ENCODE results near the gene FOXI3.

DNA sequence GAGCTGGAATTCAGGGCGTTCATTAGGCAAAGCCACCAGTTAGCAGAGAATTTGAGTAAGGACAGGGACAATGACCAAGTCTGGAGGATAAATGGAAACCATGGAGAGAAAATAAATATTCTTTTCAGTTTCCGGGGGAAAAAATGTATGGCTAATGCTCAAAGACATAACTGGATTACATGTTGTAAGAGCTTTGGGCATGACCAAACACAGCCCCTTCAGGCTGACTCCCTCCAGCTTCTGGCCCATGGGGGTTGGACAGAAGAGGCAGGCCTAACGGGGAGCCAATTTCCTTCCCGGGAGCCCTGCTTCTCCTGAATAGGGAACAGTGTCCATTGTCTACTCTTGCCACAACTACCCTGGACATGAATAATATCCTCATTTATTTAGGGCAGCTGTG is 39.5 kb upstream of the FOXI3 start:
- TF ChIP-seq POLR2A (IDR thresholded peaks at IDR 0.05; ENCODE audit: low read depth, low read length) (no peak), POLR2AphosphoS5 (IDR thresholded peaks at IDR 0.05; ENCODE audit: low read depth, low read length) (no peak)

Data from GM12892 (cell line).